OCI-LY3 (cell line): Measurements from ENCODE around the gene CDC25B.
"Not testable (repeated sequence)": the region's sequence is repeated elsewhere in the genome, so short reads cannot be mapped to it uniquely, and the experiment has no call there.

Experiments used
- H2AFZ ChIP-seq: fragments of 200-600, 300-600 bp; shearing (Covaris generic); 2 replicates; pipeline ENCODE4 v1.6.0; 2014; ENCODE audit warnings: antibody characterized with exemption, low read depth, low read length
- H3K27ac ChIP-seq: fragments of 200-600, 300-600 bp; sonication (generic); 2 replicates; pipeline ENCODE4 v1.5.1; 2014; ENCODE audit warnings: mild to moderate bottlenecking, low read length, moderate library complexity, mixed read lengths
- H3K27me3 ChIP-seq: fragments of 200-600, 300-600 bp; sonication (generic); 2 replicates; pipeline ENCODE4 v1.6.1; 2014; ENCODE audit warnings: low read depth, low read length, mixed read lengths
- H3K36me3 ChIP-seq: fragments of 200-600, 300-600 bp; sonication (generic); replicated peaks from 2 replicates; pipeline ENCODE3; 2014; ENCODE audit warnings: low read depth, low read length, mixed read lengths
- H3K4me1 ChIP-seq: fragments of 300-600, 200-600 bp; sonication (generic); 2 replicates; pipeline ENCODE4 v1.6.1; 2014; ENCODE audit warnings: low read length, mixed read lengths
- H3K4me2 ChIP-seq: fragments of 200-600, 300-600 bp; sonication (generic); 2 replicates; pipeline ENCODE4 v1.6.1; 2014; ENCODE audit warnings: low read length, mixed read lengths
- H3K4me3 ChIP-seq: fragments of 300-600, 200-600 bp; sonication (generic); 2 replicates; pipeline ENCODE4 v1.5.1; 2014; ENCODE audit warnings: antibody characterized with exemption, mild to moderate bottlenecking, low read length, moderate library complexity
- H3K79me2 ChIP-seq: fragments of 300-600, 200-600 bp; shearing (Covaris generic); 2 replicates; pipeline ENCODE4 v1.6.1; 2014; ENCODE audit warnings: mild to moderate bottlenecking, low read length, mixed read lengths
- H3K9ac ChIP-seq: fragments of 300-600, 200-600 bp; shearing (Covaris generic); 2 replicates; pipeline ENCODE4 v1.6.0; 2014; ENCODE audit warnings: mild to moderate bottlenecking, low read length, moderate library complexity
- H3K9me3 ChIP-seq: fragments of 200-600, 300-600 bp; shearing (Covaris generic); 2 replicates; pipeline ENCODE4 v1.6.1; 2014; ENCODE audit warnings: low read length, mixed read lengths; ENCODE audit not compliant: insufficient read depth
- H4K20me1 ChIP-seq: fragments of 200-600, 300-600 bp; sonication (generic); 2 replicates; pipeline ENCODE4 v1.6.1; 2016; ENCODE audit warnings: low read length, mixed read lengths; ENCODE audit not compliant: insufficient read depth
- EZH2phosphoT487 ChIP-seq: fragments of 200-600 bp; shearing (Covaris generic); IDR thresholded peaks from 2 replicates; pipeline ENCODE4 v1.6.1; 2018; ENCODE audit warnings: antibody characterized with exemption, mixed run types, low read depth
- TF ChIP-seq, protein P1 (sequence below): fragments of 200-600, 300-600 bp; sonication (generic); IDR thresholded peaks from 2 replicates; pipeline ENCODE4 v1.5.1; 2014; ENCODE audit warnings: antibody characterized with exemption, low read length, low read depth

Gene CDC25B

DNA sequence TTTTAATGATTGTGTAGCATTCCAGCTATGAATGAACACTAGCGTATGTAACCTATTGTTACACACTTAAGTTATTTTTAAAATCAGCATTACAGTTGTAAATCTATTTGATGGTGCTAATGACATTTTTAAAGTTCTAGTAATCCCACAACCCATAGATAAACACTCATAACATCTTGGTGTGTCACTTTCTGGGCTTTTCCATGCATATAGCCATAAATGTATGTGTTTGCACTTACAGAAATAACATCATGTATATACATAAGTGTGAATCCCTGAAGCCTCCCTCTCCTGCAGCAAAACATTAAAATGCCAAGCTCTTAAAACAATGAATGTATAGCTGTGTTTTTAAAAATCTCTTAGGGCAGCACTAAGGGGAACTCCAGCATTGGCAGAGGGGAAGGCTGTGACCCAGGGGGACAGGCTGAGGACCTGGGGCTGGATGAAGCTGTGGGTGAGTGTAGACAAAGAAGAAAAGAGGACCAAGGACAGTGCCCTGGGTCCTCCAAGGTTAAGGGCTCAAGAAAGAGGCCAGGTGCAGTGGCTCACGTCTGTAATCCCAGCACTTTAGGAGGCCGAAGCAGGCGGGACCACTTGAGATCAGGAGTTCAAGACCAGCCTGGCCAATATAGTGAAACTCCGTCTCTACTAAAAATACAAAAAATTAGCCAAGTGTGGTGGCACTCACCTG, 8.6 kb upstream of the CDC25B start:
- peak overlapping the region; percentile 71 for H3K4me3 ChIP-seq
- peak overlapping the region; percentile 51 for H3K9ac ChIP-seq
- H4K20me1 ChIP-seq: peaks cover 4% of the 10 kb centered on the region; the same call in 1 of the 2 replicates
- H3K4me2 ChIP-seq: peak overlapping the region; percentile 66
- H3K36me3 ChIP-seq: no peaks in the 10 kb centered on the region
- H3K9me3 ChIP-seq: no peaks in the 10 kb centered on the region
- 0 out of 2 replicates have a peak, but pooled peaks cover 3% of the 10 kb centered on the region for H3K27me3 ChIP-seq
- H3K4me1 ChIP-seq: peaks cover 7% of the 10 kb centered on the region
- peak overlapping the region; percentile 81 for H2AFZ ChIP-seq
- TF ChIP-seq, protein P1, sequence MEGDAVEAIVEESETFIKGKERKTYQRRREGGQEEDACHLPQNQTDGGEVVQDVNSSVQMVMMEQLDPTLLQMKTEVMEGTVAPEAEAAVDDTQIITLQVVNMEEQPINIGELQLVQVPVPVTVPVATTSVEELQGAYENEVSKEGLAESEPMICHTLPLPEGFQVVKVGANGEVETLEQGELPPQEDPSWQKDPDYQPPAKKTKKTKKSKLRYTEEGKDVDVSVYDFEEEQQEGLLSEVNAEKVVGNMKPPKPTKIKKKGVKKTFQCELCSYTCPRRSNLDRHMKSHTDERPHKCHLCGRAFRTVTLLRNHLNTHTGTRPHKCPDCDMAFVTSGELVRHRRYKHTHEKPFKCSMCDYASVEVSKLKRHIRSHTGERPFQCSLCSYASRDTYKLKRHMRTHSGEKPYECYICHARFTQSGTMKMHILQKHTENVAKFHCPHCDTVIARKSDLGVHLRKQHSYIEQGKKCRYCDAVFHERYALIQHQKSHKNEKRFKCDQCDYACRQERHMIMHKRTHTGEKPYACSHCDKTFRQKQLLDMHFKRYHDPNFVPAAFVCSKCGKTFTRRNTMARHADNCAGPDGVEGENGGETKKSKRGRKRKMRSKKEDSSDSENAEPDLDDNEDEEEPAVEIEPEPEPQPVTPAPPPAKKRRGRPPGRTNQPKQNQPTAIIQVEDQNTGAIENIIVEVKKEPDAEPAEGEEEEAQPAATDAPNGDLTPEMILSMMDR: no peak
- no peak for TF ChIP-seq EZH2phosphoT487
- no peak overlapping the region for H3K27ac ChIP-seq
- peaks cover 6% of the 10 kb centered on the region; the same call in 1 of the 2 replicates for H3K79me2 ChIP-seq

DNA sequence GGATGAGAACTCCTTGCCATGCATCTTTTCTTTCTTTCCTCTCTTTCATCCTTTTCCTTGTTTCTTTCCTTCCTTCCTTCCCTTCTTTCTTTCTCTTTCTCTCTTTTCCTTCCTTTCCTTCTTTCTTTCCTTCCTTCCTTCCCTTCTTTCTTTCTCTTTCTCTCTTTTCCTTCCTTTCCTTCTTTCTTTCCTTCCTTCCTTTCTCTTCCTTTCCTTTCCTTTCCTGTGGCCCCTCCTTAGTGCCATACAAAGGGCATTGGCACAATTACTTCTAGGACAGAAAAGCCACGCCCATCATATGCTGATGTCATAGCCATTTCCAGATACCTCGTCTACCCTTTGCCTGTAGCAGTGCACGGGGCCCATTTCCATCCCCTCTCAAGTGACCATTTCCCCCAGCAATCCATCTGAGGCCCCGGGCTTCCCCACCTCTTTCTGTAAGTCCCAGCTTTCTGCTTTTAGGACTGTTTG, 7.4 kb upstream of the CDC25B start:
- no peak for TF ChIP-seq EZH2phosphoT487
- TF ChIP-seq, protein P1: no peak
- H3K36me3 ChIP-seq: no peaks in the 10 kb centered on the region
- H3K9ac ChIP-seq: no peak overlapping the region
- H3K27me3 ChIP-seq: 0 out of 2 replicates have a peak, but pooled peaks cover 3% of the 10 kb centered on the region
- peaks cover 2% of the 10 kb centered on the region; the same call in 1 of the 2 replicates for H4K20me1 ChIP-seq
- no peak overlapping the region for H3K4me3 ChIP-seq
- no peak overlapping the region for H3K27ac ChIP-seq
- no peak overlapping the region for H3K4me2 ChIP-seq
- H2AFZ ChIP-seq: no peak overlapping the region
- peaks cover 7% of the 10 kb centered on the region for H3K4me1 ChIP-seq
- H3K79me2 ChIP-seq: peaks cover 6% of the 10 kb centered on the region; the same call in 1 of the 2 replicates
- H3K9me3 ChIP-seq: no peaks in the 10 kb centered on the region

DNA sequence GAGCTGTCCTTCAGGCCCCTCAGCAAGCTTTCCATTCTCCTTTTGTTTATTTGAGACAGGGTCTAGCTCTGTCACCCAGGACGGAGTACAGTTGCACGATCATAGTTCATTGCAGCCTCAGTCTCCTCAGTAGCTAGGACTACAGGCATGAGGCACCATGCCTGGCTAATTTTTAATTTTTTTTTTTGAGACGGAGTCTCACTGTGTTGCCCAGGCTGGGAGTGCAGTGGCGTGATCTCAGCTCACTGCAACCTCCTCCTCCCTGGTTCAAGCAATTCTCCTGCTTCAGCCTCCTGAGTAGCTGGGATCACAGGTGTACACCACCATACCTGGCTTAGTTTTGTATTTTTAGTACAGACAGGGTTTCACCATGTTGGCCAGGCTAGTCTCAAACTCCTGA, 6.9 kb upstream of the CDC25B start:
- not testable (repeated sequence) for H3K27me3 ChIP-seq, H3K27ac ChIP-seq, H4K20me1 ChIP-seq, H3K4me2 ChIP-seq, H3K36me3 ChIP-seq, H3K9ac ChIP-seq, H3K4me1 ChIP-seq, H2AFZ ChIP-seq, H3K4me3 ChIP-seq, H3K79me2 ChIP-seq, H3K9me3 ChIP-seq

DNA sequence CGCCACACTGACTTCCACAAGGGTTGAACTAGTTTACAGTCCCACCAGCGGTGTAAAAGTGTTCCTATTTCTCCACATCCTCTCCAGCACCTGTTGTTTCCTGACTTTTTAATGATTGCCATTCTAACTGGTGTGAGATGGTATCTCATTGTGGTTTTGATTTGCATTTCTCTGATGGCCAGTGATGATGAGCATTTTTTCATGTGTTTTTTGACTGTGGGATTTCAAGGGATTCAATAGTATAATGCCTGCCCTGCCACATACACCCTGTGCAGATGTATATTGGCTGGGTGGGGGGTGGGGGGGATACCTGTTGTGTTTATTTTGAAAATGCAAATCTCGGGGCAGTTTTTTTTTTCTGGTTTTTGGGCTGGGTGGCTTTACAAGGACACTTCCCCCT, 1.9 kb upstream of the CDC25B start:
- not testable (repeated sequence) for H3K4me3 ChIP-seq, H3K4me2 ChIP-seq, H3K9me3 ChIP-seq, H3K27me3 ChIP-seq, H3K27ac ChIP-seq, H3K9ac ChIP-seq, H2AFZ ChIP-seq, H3K79me2 ChIP-seq, H4K20me1 ChIP-seq
- H3K4me1 ChIP-seq: peaks cover 19% of the 10 kb centered on the region
- peaks cover 11% of the 10 kb centered on the region for H3K36me3 ChIP-seq

DNA sequence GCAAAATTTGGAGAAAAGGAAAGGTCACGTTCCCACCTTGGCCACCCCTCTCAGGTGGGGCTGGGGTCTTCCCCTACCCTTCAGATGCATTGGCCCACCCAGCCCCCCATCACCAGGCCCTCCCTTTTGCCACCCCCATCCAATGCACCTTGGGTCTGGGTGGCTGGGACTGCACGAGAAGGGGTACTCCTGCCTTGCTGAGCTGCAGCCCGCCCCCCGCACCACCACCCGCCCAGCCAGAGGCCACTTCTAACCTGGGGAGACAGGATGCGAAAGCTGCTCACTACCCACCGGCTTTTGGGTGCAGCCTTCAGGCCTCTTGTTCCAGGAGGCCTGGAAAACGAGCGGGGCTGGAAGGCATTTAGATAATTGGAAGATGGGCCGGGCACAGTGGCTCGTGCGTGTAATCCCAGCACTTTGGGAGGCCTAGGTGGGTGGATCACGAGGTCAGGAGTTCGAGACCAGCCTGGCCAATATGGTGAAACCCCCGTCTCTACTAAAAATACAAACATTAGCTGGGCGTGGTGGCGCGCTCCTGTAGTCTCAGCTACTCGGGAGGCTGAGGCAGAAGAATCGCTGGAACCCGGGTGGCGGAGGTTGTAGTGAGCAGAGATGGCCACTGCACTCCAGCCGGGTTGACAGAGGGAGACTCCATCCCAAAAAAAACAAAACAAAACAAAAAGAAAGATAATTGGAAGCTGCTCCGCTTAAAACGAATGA, 1.2 kb upstream of the CDC25B start:
- Histone ChIP-seq H3K4me3 (peak overlapping the region; percentile 86), H3K27me3 (no peaks in the 10 kb centered on the region), H3K9ac (peak overlapping the region; percentile 95), H3K36me3 (peaks cover 11% of the 10 kb centered on the region), H3K79me2 (peaks cover 8% of the 10 kb centered on the region), H2AFZ (peak overlapping the region; percentile 92), H4K20me1 (no peaks in the 10 kb centered on the region), H3K9me3 (no peaks in the 10 kb centered on the region), H3K4me1 (peaks cover 26% of the 10 kb centered on the region), H3K4me2 (peak overlapping the region; percentile 79), H3K27ac (peak overlapping the region; percentile 78; the same call in 1 of the 2 replicates)
- TF ChIP-seq, protein P1: no peak
- TF ChIP-seq EZH2phosphoT487: no peak
